ENCODE results near the gene EPHA8.

Gene EPHA8

GRCh38 chr1:22556391-22557104 is 6.7 kb upstream of the EPHA8 start:
- no peaks in the 10 kb centered on the region for H3F3A ChIP-seq (ENCODE audit: insufficient read depth, low read length)
- no peaks in the 10 kb centered on the region for H3K79me2 ChIP-seq (ENCODE audit: low read length)
- H4K20me1 ChIP-seq (ENCODE audit: insufficient read depth, low read length) = no peaks in the 10 kb centered on the region
- no peak overlapping the region for H3K4me3 ChIP-seq (ENCODE audit: low read length)
- no peaks in the 10 kb centered on the region for H3K36me3 ChIP-seq (replicated peaks; ENCODE audit: insufficient read depth, low read length)
- H3K4me1 ChIP-seq (ENCODE audit: low read length) = no peaks in the 10 kb centered on the region
- no peak for DNase-seq
- no peak overlapping the region for H3K4me2 ChIP-seq (ENCODE audit: low read depth, low read length)
- peaks cover 98% of the 10 kb centered on the region for H3K27me3 ChIP-seq (replicated peaks; ENCODE audit: insufficient read depth, low read length)
- no peaks in the 10 kb centered on the region for H3K9me3 ChIP-seq (replicated peaks; ENCODE audit: insufficient read depth, low read length)
- no peak overlapping the region for H2AFZ ChIP-seq (ENCODE audit: low read length)
- no peaks in the 10 kb centered on the region for H3K9me2 ChIP-seq (replicated peaks; ENCODE audit: insufficient read depth, low read length)
- TF ChIP-seq EZH2 (optimal IDR thresholded peaks at IDR 0.05; ENCODE audit: low read depth, low read length) (no peak), EZH2phosphoT487 (IDR thresholded peaks at IDR 0.05; ENCODE audit: low read length) (no peak), CTCF (IDR thresholded peaks at IDR 0.05; ENCODE audit: low read length) (no peak)
- H3K27ac ChIP-seq (ENCODE audit: low read length) = no peak overlapping the region
- no peak overlapping the region for H3K9ac ChIP-seq (ENCODE audit: low read length)

- Histone ChIP-seq H3K9me3 (replicated peaks; ENCODE audit: insufficient read depth, low read length) (no peaks in the 10 kb centered on the region), H3K27me3 (replicated peaks; ENCODE audit: insufficient read depth, low read length) (peaks cover 98% of the 10 kb centered on the region)
- DNase-seq = no peak
Measured at GRCh38 chr1:22557341-22557950, 5.8 kb upstream of the EPHA8 start.

GRCh38 chr1:22563671-22564602 is 648 bp downstream of the EPHA8 start:
- TF ChIP-seq EZH2 (optimal IDR thresholded peaks at IDR 0.05; ENCODE audit: low read depth, low read length) = no peak
- no peak for TF ChIP-seq CTCF (IDR thresholded peaks at IDR 0.05; ENCODE audit: low read length)
- TF ChIP-seq EZH2phosphoT487 (IDR thresholded peaks at IDR 0.05; ENCODE audit: low read length) = no peak
- no peak overlapping the region for H3K4me3 ChIP-seq (ENCODE audit: low read length)
- H3K27ac ChIP-seq (ENCODE audit: low read length) = no peak overlapping the region
- no peaks in the 10 kb centered on the region for H4K20me1 ChIP-seq (ENCODE audit: insufficient read depth, low read length)
- no peak for DNase-seq
- H3K4me2 ChIP-seq (ENCODE audit: low read depth, low read length) = no peak overlapping the region
- no peaks in the 10 kb centered on the region for H3K79me2 ChIP-seq (ENCODE audit: low read length)
- H3K9me3 ChIP-seq (replicated peaks; ENCODE audit: insufficient read depth, low read length) = no peaks in the 10 kb centered on the region
- H3K9me2 ChIP-seq (replicated peaks; ENCODE audit: insufficient read depth, low read length) = no peaks in the 10 kb centered on the region
- no peak overlapping the region for H2AFZ ChIP-seq (ENCODE audit: low read length)
- no peaks in the 10 kb centered on the region for H3F3A ChIP-seq (ENCODE audit: insufficient read depth, low read length)
- no peaks in the 10 kb centered on the region for H3K4me1 ChIP-seq (ENCODE audit: low read length)
- H3K9ac ChIP-seq (ENCODE audit: low read length) = no peak overlapping the region
- peaks cover 94% of the 10 kb centered on the region for H3K27me3 ChIP-seq (replicated peaks; ENCODE audit: insufficient read depth, low read length)
- no peaks in the 10 kb centered on the region for H3K36me3 ChIP-seq (replicated peaks; ENCODE audit: insufficient read depth, low read length)

More at GRCh38 chr1:22557341-22557950, 5.8 kb upstream of the EPHA8 start:
- H2AFZ ChIP-seq (ENCODE audit: low read length) = no peak overlapping the region
- no peak overlapping the region for H3K9ac ChIP-seq (ENCODE audit: low read length)
- no peaks in the 10 kb centered on the region for H3K79me2 ChIP-seq (ENCODE audit: low read length)
- H3K9me2 ChIP-seq (replicated peaks; ENCODE audit: insufficient read depth, low read length) = no peaks in the 10 kb centered on the region
- H3K27ac ChIP-seq (ENCODE audit: low read length) = no peak overlapping the region
- TF ChIP-seq EZH2phosphoT487 (IDR thresholded peaks at IDR 0.05; ENCODE audit: low read length) (no peak), EZH2 (optimal IDR thresholded peaks at IDR 0.05; ENCODE audit: low read depth, low read length) (no peak), CTCF (IDR thresholded peaks at IDR 0.05; ENCODE audit: low read length) (no peak)
- H3K4me3 ChIP-seq (ENCODE audit: low read length) = no peak overlapping the region
- H3K4me2 ChIP-seq (ENCODE audit: low read depth, low read length) = no peak overlapping the region
- no peaks in the 10 kb centered on the region for H3F3A ChIP-seq (ENCODE audit: insufficient read depth, low read length)
- H3K36me3 ChIP-seq (replicated peaks; ENCODE audit: insufficient read depth, low read length) = no peaks in the 10 kb centered on the region
- H3K4me1 ChIP-seq (ENCODE audit: low read length) = no peaks in the 10 kb centered on the region
- H4K20me1 ChIP-seq (ENCODE audit: insufficient read depth, low read length) = no peaks in the 10 kb centered on the region

Measured in MM.1S (cell line).